ENCODE data around the gene NUFIP2.
A peak's percentile ranks its signal among the peaks of the same experiment; 100 is the strongest.

The NUFIP2 gene

GRCh38 chr17:29216856-29217255 is 77.1 kb downstream of the NUFIP2 start:
- ChIA-PET CTCF (interaction anchor here (0.7 to 4.0 kb wide), 7 partner anchors 33 to 290 kb away, joined by 3 to 20 read pairs (median 4); partner anchors contain the start of gene MYO18A), POLR2A (ENCODE audit: low non-redundant PET) (no interaction called here)
- TF ChIP-seq, protein P1, sequence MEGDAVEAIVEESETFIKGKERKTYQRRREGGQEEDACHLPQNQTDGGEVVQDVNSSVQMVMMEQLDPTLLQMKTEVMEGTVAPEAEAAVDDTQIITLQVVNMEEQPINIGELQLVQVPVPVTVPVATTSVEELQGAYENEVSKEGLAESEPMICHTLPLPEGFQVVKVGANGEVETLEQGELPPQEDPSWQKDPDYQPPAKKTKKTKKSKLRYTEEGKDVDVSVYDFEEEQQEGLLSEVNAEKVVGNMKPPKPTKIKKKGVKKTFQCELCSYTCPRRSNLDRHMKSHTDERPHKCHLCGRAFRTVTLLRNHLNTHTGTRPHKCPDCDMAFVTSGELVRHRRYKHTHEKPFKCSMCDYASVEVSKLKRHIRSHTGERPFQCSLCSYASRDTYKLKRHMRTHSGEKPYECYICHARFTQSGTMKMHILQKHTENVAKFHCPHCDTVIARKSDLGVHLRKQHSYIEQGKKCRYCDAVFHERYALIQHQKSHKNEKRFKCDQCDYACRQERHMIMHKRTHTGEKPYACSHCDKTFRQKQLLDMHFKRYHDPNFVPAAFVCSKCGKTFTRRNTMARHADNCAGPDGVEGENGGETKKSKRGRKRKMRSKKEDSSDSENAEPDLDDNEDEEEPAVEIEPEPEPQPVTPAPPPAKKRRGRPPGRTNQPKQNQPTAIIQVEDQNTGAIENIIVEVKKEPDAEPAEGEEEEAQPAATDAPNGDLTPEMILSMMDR (conservative IDR thresholded peaks at IDR 0.05; ENCODE audit: low read depth) = no peak
- peak overlapping the region; percentile 55 for H3K27ac ChIP-seq
- peak; percentile 57 for DNase-seq (ENCODE audit: low spot score)

GRCh38 chr17:29216181-29216580 is 77.8 kb downstream of the NUFIP2 start:
- TF ChIP-seq, protein P1 (conservative IDR thresholded peaks at IDR 0.05; ENCODE audit: low read depth) = no peak
- H3K27ac ChIP-seq = peak overlapping the region; percentile 55
- POLR2A ChIA-PET (ENCODE audit: low non-redundant PET) = interaction anchor here (0.6 kb wide), 1 partner anchor 9 kb away, joined by 3 read pairs; no protein-coding TSS in a partner anchor
- CTCF ChIA-PET = interaction anchor here (0.7 to 4.0 kb wide), 4 partner anchors 33 to 92 kb away, joined by 3 to 20 read pairs (median 4); partner anchors contain the start of gene MYO18A
- no peak for DNase-seq (ENCODE audit: low spot score)

GRCh38 chr17:29215717-29216116 is 78.2 kb downstream of the NUFIP2 start:
- no peak for DNase-seq (ENCODE audit: low spot score)
- ChIA-PET CTCF (interaction anchor here (0.8 to 1.1 kb wide), 2 partner anchors 11 to 36 kb away, joined by 3 to 4 read pairs; partner anchors contain the start of gene MYO18A), POLR2A (ENCODE audit: low non-redundant PET) (interaction anchor here (0.6 kb wide), 1 partner anchor 9 kb away, joined by 3 read pairs; no protein-coding TSS in a partner anchor)
- TF ChIP-seq, protein P1 (conservative IDR thresholded peaks at IDR 0.05; ENCODE audit: low read depth) = no peak
- H3K27ac ChIP-seq = peak overlapping the region; percentile 53

- POLR2A ChIA-PET (ENCODE audit: low non-redundant PET) = interaction anchor here (0.6 kb wide), 1 partner anchor 77 kb away, joined by 8 read pairs; no protein-coding TSS in a partner anchor
- DNase-seq (ENCODE audit: low spot score) = no peak
- CTCF ChIA-PET = interaction anchor here (0.8 kb wide), 2 partner anchors 11 to 66 kb away, joined by 3 to 4 read pairs; no protein-coding TSS in a partner anchor
- TF ChIP-seq, protein P1 (conservative IDR thresholded peaks at IDR 0.05; ENCODE audit: low read depth) = no peak
- peak overlapping the region; percentile 53; the same call in 1 of the 2 replicates for H3K27ac ChIP-seq
Observed at GRCh38 chr17:29215174-29215573, 78.8 kb downstream of the NUFIP2 start.

DNA sequence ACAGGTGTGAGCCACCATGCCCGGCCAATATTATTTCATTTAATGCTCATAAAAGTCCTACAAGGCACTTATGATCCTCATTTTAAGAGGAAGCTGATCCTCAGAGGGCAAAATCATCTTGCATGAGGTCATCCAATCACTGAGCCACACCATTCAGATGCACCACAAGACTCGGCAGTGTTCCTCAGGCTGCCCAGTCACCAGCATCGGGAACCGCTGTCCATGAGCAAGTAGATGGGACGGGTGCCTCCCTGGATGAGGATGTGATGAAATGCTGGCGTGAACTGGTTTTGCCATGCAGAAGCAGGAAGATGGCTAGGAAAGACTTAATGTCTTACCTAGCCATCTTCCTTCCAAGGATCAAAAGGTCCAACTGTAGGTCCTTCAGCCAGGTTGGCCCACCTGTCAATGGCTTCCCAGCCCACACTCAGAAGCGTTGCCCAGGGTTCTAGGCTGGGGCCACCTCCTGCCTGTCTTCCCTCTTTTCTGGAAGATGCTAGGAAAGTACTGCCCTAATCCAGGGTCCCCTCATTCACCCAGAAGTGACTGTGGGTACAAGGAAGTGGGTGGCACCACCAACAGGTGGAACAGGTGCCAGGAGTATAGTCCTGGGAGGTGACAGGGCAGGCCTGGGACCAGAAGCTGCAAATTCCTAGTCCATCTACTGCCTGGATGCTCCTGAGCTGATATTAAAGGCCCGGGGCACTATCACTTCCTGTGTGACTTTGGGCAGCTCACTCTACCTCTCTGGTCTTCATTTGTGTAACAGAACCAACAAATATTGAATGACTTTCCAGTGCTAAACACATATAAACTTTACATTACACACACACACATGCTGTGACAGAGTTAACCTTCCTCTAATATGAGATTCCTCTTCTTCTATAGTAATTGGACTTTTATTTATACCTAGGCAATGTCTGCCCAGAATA is 79.5 kb downstream of the NUFIP2 start:
- ChIA-PET CTCF (interaction anchor here (0.8 kb wide), 2 partner anchors 12 to 65 kb away, joined by 3 to 4 read pairs; no protein-coding TSS in a partner anchor), POLR2A (ENCODE audit: low non-redundant PET) (interaction anchor here (0.6 kb wide), 1 partner anchor 78 kb away, joined by 8 read pairs; no protein-coding TSS in a partner anchor)
- H3K27ac ChIP-seq = no peak overlapping the region
- TF ChIP-seq, protein P1 (conservative IDR thresholded peaks at IDR 0.05; ENCODE audit: low read depth) = no peak
- DNase-seq (ENCODE audit: low spot score) = no peak

DNA sequence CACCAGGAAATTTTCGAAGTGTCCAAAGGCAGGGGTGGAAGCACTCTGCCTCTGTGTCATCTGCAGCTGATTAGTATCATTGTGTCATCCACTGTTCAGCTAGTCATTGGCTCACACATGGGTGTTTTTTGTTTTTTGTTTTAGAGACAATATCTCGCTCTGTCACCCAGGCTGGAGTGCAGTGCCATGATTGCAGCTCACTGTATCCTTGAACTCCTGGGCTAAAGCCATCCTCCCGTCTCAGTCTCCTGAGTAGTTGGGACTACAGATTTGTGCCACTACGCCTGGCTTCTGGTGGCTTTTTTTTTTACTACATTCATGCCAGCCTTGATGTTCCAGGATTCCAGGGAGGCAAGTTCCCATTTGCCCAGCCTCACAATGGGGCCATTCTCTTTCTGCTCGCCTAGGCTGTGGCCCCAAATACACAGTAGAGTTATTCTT is 81.2 kb downstream of the NUFIP2 start:
- DNase-seq (ENCODE audit: low spot score) = no peak
- POLR2A ChIA-PET (ENCODE audit: low non-redundant PET) = no interaction called here
- TF ChIP-seq, protein P1 (conservative IDR thresholded peaks at IDR 0.05; ENCODE audit: low read depth) = no peak
- CTCF ChIA-PET = no interaction called here
- H3K27ac ChIP-seq = no peak overlapping the region

All from RWPE1 (cell line).